GM23338 (cell line): ENCODE results near the gene PCYT1A. TPM values are rescaled to one million over a fixed set of nuclear protein-coding genes. Genes with fewer than 3 reads are reported as not detected.
"Not testable (repeated sequence)": the region's sequence is repeated elsewhere in the genome, so short reads cannot be mapped to it uniquely, and the experiment has no call there.

ENCODE experiments used
- ATAC-seq: fragments of 200-7000 bp; cut with Tn5 transposase; 3 replicates; pipeline ENCODE4 v1.9.1; 2020
- DNase-seq: peaks from one replicate; pipeline ENCODE4 v3.0.0-alpha.2; 2015; ENCODE audit warnings: low spot score
- H2AFZ ChIP-seq: fragments of 200-600 bp; sonication (generic); 2 replicates; pipeline ENCODE4 v1.8.0; 2016; ENCODE audit warnings: antibody characterized with exemption, mild to moderate bottlenecking, moderate library complexity
- H3F3A ChIP-seq: fragments of 200-600 bp; sonication (generic); replicated peaks from 2 replicates; pipeline ENCODE4 v1.8.0; 2017; ENCODE audit warnings: antibody characterized with exemption, mixed run types, low read depth
- H3K27ac ChIP-seq: fragments of 200-600 bp; sonication (generic); 2 replicates; pipeline ENCODE4 v1.6.1; 2016; ENCODE audit warnings: low read depth
- H3K27me3 ChIP-seq: fragments of 200-600 bp; sonication (generic); 2 replicates; pipeline ENCODE4 v1.8.0; 2016; ENCODE audit warnings: mild to moderate bottlenecking, mixed run types, moderate library complexity; ENCODE audit not compliant: insufficient read depth
- H3K36me3 ChIP-seq: fragments of 200-600 bp; sonication (generic); 2 replicates; pipeline ENCODE4 v1.8.0; 2016; ENCODE audit warnings: mild to moderate bottlenecking; ENCODE audit not compliant: insufficient read depth
- H3K4me1 ChIP-seq: fragments of 200-600 bp; sonication (generic); 2 replicates; pipeline ENCODE4 v1.8.0; 2016; ENCODE audit warnings: mild to moderate bottlenecking, moderate library complexity; ENCODE audit not compliant: insufficient read depth
- H3K4me2 ChIP-seq: fragments of 200-600 bp; sonication (generic); 2 replicates; pipeline ENCODE4 v1.7.1; 2017; ENCODE audit warnings: mixed run types
- H3K4me3 ChIP-seq: fragments of 200-600 bp; sonication (generic); 2 replicates; pipeline ENCODE4 v1.6.1; 2016; ENCODE audit warnings: mixed run types
- H3K79me2 ChIP-seq: fragments of 200-600 bp; sonication (generic); replicated peaks from 2 replicates; pipeline ENCODE4 v1.8.0; 2017; ENCODE audit warnings: mild to moderate bottlenecking; ENCODE audit not compliant: insufficient read depth
- H3K9me2 ChIP-seq: fragments of 200-600 bp; sonication (generic); 2 replicates; pipeline ENCODE4 v1.8.0; 2017; ENCODE audit not compliant: insufficient read depth
- H4K20me1 ChIP-seq: fragments of 200-600 bp; sonication (generic); replicated peaks from 2 replicates; pipeline ENCODE4 v1.8.0; 2017; ENCODE audit warnings: mild to moderate bottlenecking; ENCODE audit not compliant: insufficient read depth
- H3K27ac Mint-ChIP-seq: 2 replicates; pipeline ENCODE4 v1.8.0; 2020; ENCODE audit warnings: inconsistent platforms, mild to moderate bottlenecking, moderate library complexity, mixed read lengths
- H3K27me3 Mint-ChIP-seq: 3 replicates; pipeline ENCODE4 v1.8.0; 2022; ENCODE audit warnings: low read depth, mild to moderate bottlenecking, moderate library complexity, mixed read lengths, inconsistent platforms; ENCODE audit not compliant: insufficient read depth, poor library complexity
- H3K36me3 Mint-ChIP-seq: 3 replicates; pipeline ENCODE4 v1.8.0; 2021; ENCODE audit warnings: low read depth, mild to moderate bottlenecking, inconsistent platforms, moderate library complexity, mixed read lengths
- H3K4me1 Mint-ChIP-seq: 3 replicates; pipeline ENCODE4 v1.8.0; 2020; ENCODE audit warnings: mild to moderate bottlenecking, inconsistent platforms, mixed read lengths
- H3K4me3 Mint-ChIP-seq: 3 replicates; pipeline ENCODE4 v1.8.0; 2021; ENCODE audit warnings: moderate library complexity, mild to moderate bottlenecking, inconsistent platforms, mixed read lengths
- H3K9me3 Mint-ChIP-seq: 3 replicates; pipeline ENCODE4 v1.8.0; 2020; ENCODE audit warnings: moderate library complexity, mild to moderate bottlenecking, inconsistent platforms, mixed read lengths
- CTCF ChIP-seq, 2 experiments: fragments of 200-600 bp in 1 of 2; sonication (generic) in 1 of 2; conservative IDR thresholded peaks; 2 replicates each; pipeline versions ENCODE4 v1.5.1 to v1.6.1; 2016 to 2017; ENCODE audit warnings: antibody characterized with exemption in 2 of 2, low read depth in 2 of 2, mild to moderate bottlenecking in 2 of 2, moderate library complexity in 1 of 2
- ETS1 ChIP-seq: IDR thresholded peaks from 2 replicates; pipeline ENCODE4 v1.6.1; 2016; ENCODE audit warnings: antibody characterized with exemption
- EZH2 ChIP-seq: fragments of 200-600 bp; sonication (generic); IDR thresholded peaks from one replicate; pipeline ENCODE4 v1.8.0; 2017; ENCODE audit warnings: antibody characterized with exemption, mild to moderate bottlenecking, low read depth; ENCODE audit not compliant: unreplicated experiment
- EZH2phosphoT487 ChIP-seq: fragments of 200-600 bp; sonication (generic); IDR thresholded peaks from one replicate; pipeline ENCODE4 v1.8.1; 2018; ENCODE audit warnings: antibody characterized with exemption; ENCODE audit not compliant: unreplicated experiment
- NANOG ChIP-seq: IDR thresholded peaks from 2 replicates; pipeline ENCODE4 v1.6.1; 2016; ENCODE audit warnings: antibody characterized with exemption, borderline replicate concordance
- POLR2AphosphoS5 ChIP-seq: IDR thresholded peaks from 2 replicates; pipeline ENCODE4 v1.6.1; 2016; ENCODE audit warnings: antibody characterized with exemption, low read depth
- REST ChIP-seq: IDR thresholded peaks from one replicate; pipeline ENCODE4 v1.6.1; 2018; ENCODE audit warnings: antibody characterized with exemption; ENCODE audit not compliant: unreplicated experiment
- STAT1 ChIP-seq: IDR thresholded peaks from one replicate; pipeline ENCODE4 v1.6.1; 2016; ENCODE audit warnings: antibody characterized with exemption; ENCODE audit not compliant: unreplicated experiment
- ZNF114 ChIP-seq: fragments of 250-450 bp; sonication (Bioruptor Pico); IDR thresholded peaks from 2 replicates; pipeline ENCODE4 v1.5.0; 2020; ENCODE audit warnings: mild to moderate bottlenecking, moderate library complexity
- ZNF331 ChIP-seq: fragments of 250-450 bp; sonication (Bioruptor Pico); IDR thresholded peaks from 2 replicates; pipeline ENCODE4 v1.5.0; 2020; ENCODE audit warnings: low read depth, mild to moderate bottlenecking, moderate library complexity
- ZNF462 ChIP-seq: fragments of 250-450 bp; sonication (Bioruptor Pico); IDR thresholded peaks from 2 replicates; pipeline ENCODE4 v1.5.0; 2020; ENCODE audit warnings: mild to moderate bottlenecking, moderate library complexity
- polyA plus RNA-seq: library from polyadenylated mRNA; unstranded; fragments of >200 nt; fragmentation: Nextera tagmentation; extraction: Ambion mirVana; gene quantifications from 2 replicates; pipeline ENCODE4 v1.2.1, GENCODE V29; 2016
- total RNA-seq: library from RNA; depleted of rRNA; stranded (reverse); fragments of >200 nt; shearing (Covaris generic); gene quantifications from 2 replicates; pipeline ENCODE4 v1.2.3, GENCODE V29; 2014

The PCYT1A gene
- total and polyA plus RNA-seq, 2 experiments from 2014 or later: 11.6 to 35.8 TPM

- H3K4me2 ChIP-seq, H3K4me3 Mint-ChIP-seq, H3K36me3 Mint-ChIP-seq, H3K36me3 ChIP-seq, ATAC-seq, H3K27me3 ChIP-seq, DNase-seq, H3K4me3 ChIP-seq, H3K27ac Mint-ChIP-seq, H4K20me1 ChIP-seq, H3F3A ChIP-seq, H3K27ac ChIP-seq, H3K27me3 Mint-ChIP-seq, H3K9me2 ChIP-seq, H3K79me2 ChIP-seq, H3K9me3 Mint-ChIP-seq, H2AFZ ChIP-seq: not testable (repeated sequence)
- peaks cover 19% of the 10 kb centered on the region for H3K4me1 Mint-ChIP-seq
- H3K4me1 ChIP-seq: peaks cover 17% of the 10 kb centered on the region
Observed at GRCh38 chr3:196184169-196184432, 103.4 kb downstream of the PCYT1A start.

- Mint-ChIP-seq H3K4me1 (peaks cover 20% of the 10 kb centered on the region), H3K4me3 (no peak overlapping the region), H3K9me3 (no peaks in the 10 kb centered on the region), H3K36me3 (no peaks in the 10 kb centered on the region), H3K27me3 (peaks cover under 1% of the 10 kb centered on the region), H3K27ac (no peak overlapping the region)
- Histone ChIP-seq H3K36me3 (no peaks in the 10 kb centered on the region), H3K4me1 (peaks cover 15% of the 10 kb centered on the region), H3K27ac (no peak overlapping the region), H3F3A (no peaks in the 10 kb centered on the region), H3K4me3 (no peak overlapping the region), H3K9me2 (no peaks in the 10 kb centered on the region), H3K27me3 (no peaks in the 10 kb centered on the region), H4K20me1 (no peaks in the 10 kb centered on the region), H3K79me2 (no peaks in the 10 kb centered on the region), H3K4me2 (no peak overlapping the region), H2AFZ (no peak overlapping the region)
- DNase-seq (no peak), ATAC-seq (no peak; the same call in 2 of the 3 replicates)
- no peak for TF ChIP-seq ZNF331 (CRISPR knock-in tag)
- no peak for TF ChIP-seq EZH2
- no peak for TF ChIP-seq CTCF (conservative IDR thresholded peaks at IDR 0.05; ENCODE audit: low read depth in 2 of 2)
- TF ChIP-seq ZNF462 (CRISPR knock-in tag): no peak
- no peak for TF ChIP-seq EZH2phosphoT487
- no peak for TF ChIP-seq NANOG
- TF ChIP-seq ETS1: no peak
- TF ChIP-seq REST: no peak
- TF ChIP-seq STAT1: no peak
- TF ChIP-seq ZNF114 (CRISPR knock-in tag): no peak
- no peak for TF ChIP-seq POLR2AphosphoS5
Observed at GRCh38 chr3:196181127-196181546, 106.4 kb downstream of the PCYT1A start.
